Prostate gland (tissue), 2 donors: Measurements from ENCODE around the gene EFCC1. TPM values are rescaled to one million over a fixed set of nuclear protein-coding genes. Genes with fewer than 3 reads are reported as not detected.

Experiments used
- DNase-seq: peaks from one replicate; pipeline ENCODE4 v3.0.0-alpha.2; 2019; ENCODE audit warnings: low spot score
- H3K27ac ChIP-seq, 2 donors: fragments of 200-600 bp; sonication (generic); 2 replicates each; pipeline ENCODE4 v1.5.1; 2017 to 2019
- H3K27me3 ChIP-seq: fragments of 200-600 bp; sonication (generic); replicated peaks from 2 replicates; pipeline ENCODE4 v1.5.1; 2019; ENCODE audit not compliant: insufficient read depth
- H3K36me3 ChIP-seq, 2 donors: fragments of 200-600 bp; sonication (generic); 1 replicate in 1 of 2; 2 replicates in 1 of 2; pipeline versions ENCODE4 v1.5.1 to v1.8.1; 2017 to 2019
- H3K4me1 ChIP-seq: fragments of 200-600 bp; sonication (generic); replicated peaks from 2 replicates; pipeline ENCODE4 v1.5.1; 2019
- H3K4me3 ChIP-seq, 2 donors: fragments of 200-600 bp; sonication (generic); 2 replicates each; pipeline ENCODE4 v1.5.1; 2017 to 2019
- H3K9me3 ChIP-seq: fragments of 200-600 bp; sonication (generic); 2 replicates; pipeline ENCODE4 v1.5.1; 2017
- POLR2A ChIP-seq: fragments of 450-650 bp; IDR thresholded peaks from one replicate; pipeline ENCODE4 v1.6.1; 2016; ENCODE audit warnings: antibody characterized with exemption, mild to moderate bottlenecking
- POLR2AphosphoS5 ChIP-seq: sonication (generic); formaldehyde crosslinking; IDR thresholded peaks from one replicate; pipeline ENCODE4 v1.6.1; 2017; ENCODE audit warnings: antibody characterized with exemption
- WGBS: methylation state at CpG from one replicate; pipeline ENCODE4 v1.1.5; 2018; 5-methylcytosine and 5-hydroxymethylcytosine counted together
- intact Hi-C: fragments of 100-400 bp; cut with DNase I; formaldehyde crosslinking; loops from one replicate; pipeline ENCODE4 v1.14.2; 2022
- total RNA-seq, 2 donors: library from RNA; depleted of rRNA; stranded (reverse); fragments of >200 nt; gene quantifications; one replicate each; pipeline ENCODE4 v1.1.0, GENCODE V29; 2016
- TF ChIP-seq, protein P1 (sequence below), 4 experiments: fragments of 200-600 bp in 2 of 4; fragments of 450-650 bp in 2 of 4; sonication (generic) in 2 of 4; IDR thresholded peaks; 1 replicate in 3 of 4; 2 replicates in 1 of 4; pipeline ENCODE4 v1.5.1; 2016 to 2019; ENCODE audit warnings: antibody characterized with exemption in 4 of 4, mild to moderate bottlenecking in 2 of 4, moderate library complexity in 2 of 4

The EFCC1 gene
- total RNA-seq, 2 donors from 2014 or later: 1.8 to 4.0 TPM

DNA sequence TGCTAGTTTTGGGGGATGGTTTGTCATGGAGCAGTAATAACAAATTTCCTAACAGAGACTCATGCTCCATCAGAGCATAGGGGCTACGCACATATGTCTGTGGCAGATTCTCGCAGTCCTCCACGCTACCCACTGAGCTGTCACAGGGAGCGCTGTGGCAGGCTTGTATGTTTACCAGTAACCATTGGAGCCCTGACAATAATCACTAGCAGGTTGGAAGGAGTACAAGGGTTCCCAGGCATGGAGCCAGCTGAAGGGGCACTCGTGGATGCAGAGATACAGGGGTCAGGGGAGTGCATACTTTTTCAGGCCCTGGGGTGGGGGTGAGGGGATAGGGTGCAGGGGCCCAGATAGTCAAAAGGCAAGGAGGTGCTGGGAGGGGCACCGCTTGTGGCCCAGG lies 51.6 kb downstream of the EFCC1 start:
- intact Hi-C loops: loop anchor here (2.0 to 10.0 kb wide), 2 partner anchors 78 to 192 kb away; no protein-coding TSS in a partner anchor
- WGBS: 55% methylated on average over 6 of the region's 6 CpGs
- DNase-seq: no peak
- H3K9me3 ChIP-seq: no peaks in the 10 kb centered on the region
- no peaks in the 10 kb centered on the region for H3K36me3 ChIP-seq
- peak overlapping the region; percentile 58 to 62 for H3K27ac ChIP-seq
- TF ChIP-seq, protein P1, sequence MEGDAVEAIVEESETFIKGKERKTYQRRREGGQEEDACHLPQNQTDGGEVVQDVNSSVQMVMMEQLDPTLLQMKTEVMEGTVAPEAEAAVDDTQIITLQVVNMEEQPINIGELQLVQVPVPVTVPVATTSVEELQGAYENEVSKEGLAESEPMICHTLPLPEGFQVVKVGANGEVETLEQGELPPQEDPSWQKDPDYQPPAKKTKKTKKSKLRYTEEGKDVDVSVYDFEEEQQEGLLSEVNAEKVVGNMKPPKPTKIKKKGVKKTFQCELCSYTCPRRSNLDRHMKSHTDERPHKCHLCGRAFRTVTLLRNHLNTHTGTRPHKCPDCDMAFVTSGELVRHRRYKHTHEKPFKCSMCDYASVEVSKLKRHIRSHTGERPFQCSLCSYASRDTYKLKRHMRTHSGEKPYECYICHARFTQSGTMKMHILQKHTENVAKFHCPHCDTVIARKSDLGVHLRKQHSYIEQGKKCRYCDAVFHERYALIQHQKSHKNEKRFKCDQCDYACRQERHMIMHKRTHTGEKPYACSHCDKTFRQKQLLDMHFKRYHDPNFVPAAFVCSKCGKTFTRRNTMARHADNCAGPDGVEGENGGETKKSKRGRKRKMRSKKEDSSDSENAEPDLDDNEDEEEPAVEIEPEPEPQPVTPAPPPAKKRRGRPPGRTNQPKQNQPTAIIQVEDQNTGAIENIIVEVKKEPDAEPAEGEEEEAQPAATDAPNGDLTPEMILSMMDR (IDR thresholded peaks at IDR 0.05): no peak
- no peak for TF ChIP-seq POLR2AphosphoS5
- no peak for TF ChIP-seq POLR2A
- H3K27me3 ChIP-seq: no peaks in the 10 kb centered on the region
- no peak overlapping the region for H3K4me3 ChIP-seq
- H3K4me1 ChIP-seq: peaks cover 7% of the 10 kb centered on the region

DNA sequence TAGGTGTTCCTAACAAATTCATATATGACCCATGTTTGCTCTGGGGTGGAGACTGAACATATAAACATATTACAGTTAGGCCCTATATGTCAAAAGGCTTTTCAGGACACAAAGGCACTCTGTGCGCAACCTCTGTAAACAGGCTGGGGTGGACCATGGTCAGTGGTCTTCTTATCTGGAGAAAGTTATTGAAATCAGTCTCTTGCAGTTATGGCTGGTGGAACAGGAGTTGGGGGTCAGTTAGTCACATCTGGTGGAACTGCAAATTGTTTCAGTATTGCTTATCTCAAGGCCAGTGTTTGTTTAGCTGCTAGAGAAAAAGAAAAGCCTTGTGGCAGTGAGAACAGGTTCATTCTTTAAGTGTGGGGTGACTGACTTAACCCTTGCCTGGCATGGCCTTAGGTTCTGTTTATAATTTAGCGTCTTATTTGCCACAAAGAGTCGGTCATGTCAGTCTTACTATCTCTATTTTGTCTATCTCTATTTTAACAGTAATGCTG lies 53.6 kb downstream of the EFCC1 start:
- Histone ChIP-seq H3K36me3 (no peaks in the 10 kb centered on the region), H3K4me3 (no peak overlapping the region), H3K27ac (peak overlapping the region in 1 of 2 donors; percentile 62), H3K27me3 (no peaks in the 10 kb centered on the region), H3K4me1 (peaks cover 17% of the 10 kb centered on the region), H3K9me3 (no peaks in the 10 kb centered on the region)
- intact Hi-C loops: loop anchor here (10.0 kb wide), 1 partner anchor 80 kb away; no protein-coding TSS in a partner anchor
- TF ChIP-seq POLR2A (no peak), POLR2AphosphoS5 (no peak)
- TF ChIP-seq, protein P1 (IDR thresholded peaks at IDR 0.05): no peak
- no peak for DNase-seq
- 82% methylated on average over 3 of the region's 3 CpGs for WGBS

DNA sequence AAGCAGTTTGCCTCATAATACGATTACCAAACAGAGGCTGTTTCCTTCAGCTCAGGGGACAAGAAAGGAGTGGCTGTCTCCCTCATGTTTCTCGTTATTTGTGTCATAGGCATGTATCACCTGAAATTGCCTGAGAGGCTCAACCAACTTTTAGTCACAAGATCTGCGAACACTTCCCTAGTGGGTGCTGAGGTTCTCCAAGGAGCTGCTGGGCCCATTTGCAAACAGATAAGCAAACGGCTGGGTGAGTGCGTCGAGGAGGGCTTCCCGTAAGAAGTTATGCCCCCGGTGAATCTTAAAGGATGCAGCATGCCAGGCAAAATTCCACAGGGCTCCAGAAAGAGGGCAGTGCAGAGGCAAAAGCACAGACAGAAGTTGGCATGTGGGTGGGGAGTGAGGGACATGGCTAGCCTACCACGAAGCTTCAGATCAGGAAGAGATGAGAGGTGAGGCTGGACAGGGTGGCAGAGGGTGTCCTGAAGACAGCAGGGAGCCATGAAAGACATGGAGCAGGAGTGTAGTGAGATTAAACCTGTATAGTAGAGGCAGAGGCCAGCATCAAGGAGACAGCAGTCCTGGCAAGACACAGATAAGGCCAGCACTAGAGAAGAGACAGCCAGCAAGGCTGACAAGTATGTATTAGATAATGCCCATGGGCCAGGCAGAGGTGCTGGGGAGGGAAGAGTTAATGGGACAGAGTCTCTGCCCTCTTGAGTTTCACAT lies 55.5 kb downstream of the EFCC1 start:
- 69% methylated on average over 9 of the region's 9 CpGs for WGBS

DNA sequence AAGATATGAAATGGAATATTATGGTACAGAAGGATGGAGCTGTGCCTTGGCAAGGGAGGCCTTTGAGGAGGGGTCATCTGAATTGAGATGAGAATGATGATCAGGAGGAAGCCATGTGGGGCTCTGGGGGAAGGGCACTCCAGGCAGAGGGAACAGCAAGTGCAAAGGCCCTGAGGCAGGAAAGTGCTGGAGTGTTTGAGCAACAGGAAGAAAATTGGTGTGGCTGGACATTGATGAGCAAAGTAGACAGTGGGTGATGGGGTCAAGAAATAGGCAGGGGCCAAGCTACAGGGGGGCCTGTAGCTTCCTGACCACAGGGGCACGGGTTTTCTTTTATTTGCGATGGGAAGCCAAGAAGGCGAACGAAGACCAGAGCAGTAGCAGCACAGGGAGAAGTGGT lies 56.1 kb downstream of the EFCC1 start:
- 93% methylated on average over 4 of the region's 4 CpGs for WGBS
- DNase-seq: no peak
- TF ChIP-seq POLR2AphosphoS5: no peak
- no peak for TF ChIP-seq POLR2A
- Histone ChIP-seq H3K4me3 (no peak overlapping the region), H3K27ac (peak overlapping the region in 1 of 2 donors; percentile 55), H3K9me3 (no peaks in the 10 kb centered on the region), H3K36me3 (no peaks in the 10 kb centered on the region), H3K4me1 (peaks cover 16% of the 10 kb centered on the region), H3K27me3 (no peaks in the 10 kb centered on the region)
- intact Hi-C loops: loop anchor here (10.0 kb wide), 1 partner anchor 82 kb away; no protein-coding TSS in a partner anchor

More for the DNA sequence above, 55.5 kb downstream of the EFCC1 start:
- H3K4me1 ChIP-seq: peaks cover 17% of the 10 kb centered on the region
- peak overlapping the region in 1 of 2 donors; percentile 55 for H3K27ac ChIP-seq
- H3K9me3 ChIP-seq: no peaks in the 10 kb centered on the region
- no peaks in the 10 kb centered on the region for H3K36me3 ChIP-seq
- intact Hi-C loops: loop anchor here (10.0 kb wide), 1 partner anchor 82 kb away; no protein-coding TSS in a partner anchor
- H3K4me3 ChIP-seq: no peak overlapping the region
- H3K27me3 ChIP-seq: no peaks in the 10 kb centered on the region
- TF ChIP-seq POLR2AphosphoS5 (peak; percentile 22), POLR2A (no peak)
- TF ChIP-seq, protein P1 (IDR thresholded peaks at IDR 0.05): no peak
- no peak for DNase-seq

DNA sequence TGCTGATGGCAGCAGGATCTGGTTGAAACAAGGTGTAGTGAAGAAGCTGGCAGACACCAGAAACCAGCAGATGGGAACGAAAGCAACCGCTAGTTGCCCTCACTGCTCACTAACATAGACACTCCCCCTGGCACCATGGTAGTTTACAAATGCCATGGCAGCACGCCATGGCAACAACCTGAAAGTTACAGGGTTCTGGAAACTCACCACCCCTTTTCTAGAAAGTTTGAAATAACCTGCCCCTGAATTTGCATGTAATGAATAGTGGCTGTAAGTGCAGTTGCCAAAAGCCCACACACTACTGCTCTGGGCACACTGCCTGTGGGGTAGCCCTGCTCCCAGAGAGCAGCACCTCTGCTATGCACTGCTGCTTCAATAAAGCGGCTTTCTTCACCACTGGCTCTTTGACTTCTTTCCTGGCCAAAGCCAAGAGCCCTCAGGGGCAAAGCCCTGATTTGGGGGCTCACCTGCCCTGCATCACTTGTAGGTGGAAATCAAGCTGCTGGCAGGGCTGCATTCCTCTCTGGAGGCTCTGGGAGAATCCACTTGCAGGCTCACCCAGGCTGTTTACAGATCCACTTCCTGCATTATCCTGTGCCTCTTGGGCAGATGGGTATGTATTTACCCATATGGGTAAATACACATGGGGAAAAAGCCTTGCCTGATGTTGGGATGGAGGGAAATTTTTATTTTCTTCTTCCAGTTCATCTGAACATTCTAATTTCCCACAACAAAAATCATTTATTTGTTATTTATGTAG lies 57.5 kb downstream of the EFCC1 start:
- TF ChIP-seq, protein P1 (IDR thresholded peaks at IDR 0.05): peak in 2 of 4 experiments; percentile 11 to 25
- peak; percentile 39 for TF ChIP-seq POLR2AphosphoS5
- no peak for TF ChIP-seq POLR2A
- Histone ChIP-seq H3K27me3 (no peaks in the 10 kb centered on the region), H3K27ac (peak overlapping the region; percentile 26 to 66), H3K9me3 (no peaks in the 10 kb centered on the region), H3K4me1 (peaks cover 10% of the 10 kb centered on the region), H3K36me3 (no peaks in the 10 kb centered on the region), H3K4me3 (no peak overlapping the region)
- 30% methylated on average over 4 of the region's 4 CpGs for WGBS
- peak; percentile 76 for DNase-seq
- intact Hi-C loops: loop anchor here (10.0 kb wide), 1 partner anchor 84 kb away; no protein-coding TSS in a partner anchor
